ENCODE measurements around the gene COL4A2. TPM values are rescaled to one million over a fixed set of nuclear protein-coding genes. Genes with fewer than 3 reads are reported as not detected.
A peak's percentile ranks its signal among the peaks of the same experiment; 100 is the strongest.

The COL4A2 gene
- total RNA-seq, 1 donor from 2014 or later = 1,414 TPM

DNA sequence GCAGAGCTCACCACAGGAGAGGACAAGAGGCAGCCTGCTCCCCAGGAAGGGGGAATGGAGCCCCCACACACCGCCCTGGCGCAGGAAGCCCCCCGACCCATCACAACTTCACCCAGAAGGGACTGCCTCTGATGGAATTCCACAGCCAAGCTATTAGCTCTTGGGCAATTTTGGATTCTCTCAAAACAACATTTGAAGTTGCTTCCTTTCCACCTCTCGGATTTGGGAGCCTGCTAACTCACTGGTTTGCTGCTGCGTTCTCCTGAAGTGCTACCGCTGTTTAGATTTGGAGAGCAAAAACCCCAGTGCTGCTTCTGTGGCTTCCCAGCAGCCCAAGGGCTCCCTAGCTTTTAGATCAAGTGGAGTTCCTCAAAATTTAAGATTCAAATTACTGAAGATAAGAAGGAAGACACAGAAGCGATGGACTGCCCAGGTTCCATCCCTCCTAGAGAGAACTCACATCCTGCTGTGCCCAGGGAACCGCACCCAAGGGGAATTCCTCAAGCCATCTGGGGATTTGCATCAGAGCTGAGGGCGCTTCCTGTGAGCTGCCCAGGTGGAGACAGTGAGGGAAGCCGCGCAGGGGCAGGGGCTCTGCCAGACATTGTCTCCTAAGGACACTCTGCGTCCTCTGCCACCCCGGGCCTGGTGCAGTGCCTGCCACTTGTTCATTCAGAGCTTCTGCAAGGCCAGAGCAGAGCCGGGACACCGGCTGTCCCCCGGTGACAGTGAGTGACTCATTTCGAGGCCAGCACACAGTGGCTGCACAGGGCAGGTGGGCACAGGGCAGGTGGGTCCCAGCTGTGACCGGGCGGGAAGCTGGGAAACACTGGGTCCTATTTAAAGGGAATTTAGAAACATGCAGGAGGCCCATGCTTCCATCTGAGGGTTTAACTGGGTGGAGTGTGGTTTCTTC is 45.7 kb upstream of the COL4A2 start:
- peaks cover 22% of the 10 kb centered on the region for H3K36me3 Mint-ChIP-seq (ENCODE audit: low read depth, unreplicated experiment)
- Histone ChIP-seq H3K4me3 (ENCODE audit: insufficient read depth, low read depth, low read length) (no peak overlapping the region), H3K79me2 (ENCODE audit: insufficient read depth, low read length) (peaks cover 96% of the 10 kb centered on the region), H3K4me1 (ENCODE audit: insufficient read depth, low read length) (peaks cover 49% of the 10 kb centered on the region), H3K36me3 (ENCODE audit: insufficient read depth, low read length) (peaks cover 10% of the 10 kb centered on the region), H3K4me2 (ENCODE audit: low read length) (no peak overlapping the region), H4K20me1 (ENCODE audit: insufficient read depth, low read length) (peaks cover 89% of the 10 kb centered on the region), H2AFZ (ENCODE audit: low read depth, low read length) (no peak overlapping the region), H3K27ac (ENCODE audit: low read depth, low read length) (no peak overlapping the region), H3K9ac (ENCODE audit: low read length) (no peak overlapping the region), H3K9me3 (ENCODE audit: insufficient read depth, low read depth, low read length) (no peaks in the 10 kb centered on the region), H3K27me3 (ENCODE audit: insufficient read depth, low read length) (no peaks in the 10 kb centered on the region)
- no peaks in the 10 kb centered on the region for H3K27me3 Mint-ChIP-seq (ENCODE audit: low read depth, unreplicated experiment)
- no peak for TF ChIP-seq EZH2 (IDR thresholded peaks at IDR 0.05; ENCODE audit: insufficient read depth, low read length)
- TF ChIP-seq, protein P1, sequence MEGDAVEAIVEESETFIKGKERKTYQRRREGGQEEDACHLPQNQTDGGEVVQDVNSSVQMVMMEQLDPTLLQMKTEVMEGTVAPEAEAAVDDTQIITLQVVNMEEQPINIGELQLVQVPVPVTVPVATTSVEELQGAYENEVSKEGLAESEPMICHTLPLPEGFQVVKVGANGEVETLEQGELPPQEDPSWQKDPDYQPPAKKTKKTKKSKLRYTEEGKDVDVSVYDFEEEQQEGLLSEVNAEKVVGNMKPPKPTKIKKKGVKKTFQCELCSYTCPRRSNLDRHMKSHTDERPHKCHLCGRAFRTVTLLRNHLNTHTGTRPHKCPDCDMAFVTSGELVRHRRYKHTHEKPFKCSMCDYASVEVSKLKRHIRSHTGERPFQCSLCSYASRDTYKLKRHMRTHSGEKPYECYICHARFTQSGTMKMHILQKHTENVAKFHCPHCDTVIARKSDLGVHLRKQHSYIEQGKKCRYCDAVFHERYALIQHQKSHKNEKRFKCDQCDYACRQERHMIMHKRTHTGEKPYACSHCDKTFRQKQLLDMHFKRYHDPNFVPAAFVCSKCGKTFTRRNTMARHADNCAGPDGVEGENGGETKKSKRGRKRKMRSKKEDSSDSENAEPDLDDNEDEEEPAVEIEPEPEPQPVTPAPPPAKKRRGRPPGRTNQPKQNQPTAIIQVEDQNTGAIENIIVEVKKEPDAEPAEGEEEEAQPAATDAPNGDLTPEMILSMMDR (IDR thresholded peaks at IDR 0.05; ENCODE audit: insufficient read depth, low read depth, low read length) = no peak
- FAIRE-seq = no peak
- peaks cover 68% of the 10 kb centered on the region for H3K4me1 Mint-ChIP-seq (ENCODE audit: low read depth, unreplicated experiment)
- H3K9me3 Mint-ChIP-seq (ENCODE audit: unreplicated experiment) = no peaks in the 10 kb centered on the region
- H3K27ac Mint-ChIP-seq (ENCODE audit: unreplicated experiment) = peak overlapping the region; percentile 60
- no peak overlapping the region for H3K4me3 Mint-ChIP-seq (ENCODE audit: unreplicated experiment)
- DNase-seq (ENCODE audit: low read depth) = no peak

DNA sequence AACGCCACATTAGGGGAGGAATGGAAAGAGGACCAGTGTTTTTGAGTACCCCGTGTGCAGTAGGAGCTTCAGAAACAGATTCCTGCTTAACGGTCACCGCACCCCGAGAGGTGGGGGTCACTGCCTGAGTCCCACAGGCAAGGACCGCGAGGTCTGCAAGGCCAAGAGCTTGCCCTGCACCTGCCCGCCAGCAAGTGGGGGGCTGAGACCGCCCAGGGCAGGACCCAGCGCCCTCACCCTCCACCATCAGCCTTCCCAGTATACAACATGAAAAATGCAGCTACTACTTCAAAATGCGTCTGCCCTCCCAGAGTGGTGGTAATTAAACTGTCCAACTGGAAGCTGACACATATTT is 45.0 kb upstream of the COL4A2 start:
- H3K9me3 ChIP-seq (ENCODE audit: insufficient read depth, low read depth, low read length) = no peaks in the 10 kb centered on the region
- Mint-ChIP-seq H3K27me3 (ENCODE audit: low read depth, unreplicated experiment) (no peaks in the 10 kb centered on the region), H3K4me1 (ENCODE audit: low read depth, unreplicated experiment) (peaks cover 62% of the 10 kb centered on the region), H3K36me3 (ENCODE audit: low read depth, unreplicated experiment) (peaks cover 21% of the 10 kb centered on the region), H3K9me3 (ENCODE audit: unreplicated experiment) (no peaks in the 10 kb centered on the region), H3K27ac (ENCODE audit: unreplicated experiment) (no peak overlapping the region), H3K4me3 (ENCODE audit: unreplicated experiment) (no peak overlapping the region)
- H3K4me1 ChIP-seq (ENCODE audit: insufficient read depth, low read length) = peaks cover 52% of the 10 kb centered on the region
- peaks cover 89% of the 10 kb centered on the region for H4K20me1 ChIP-seq (ENCODE audit: insufficient read depth, low read length)
- no peak for DNase-seq (ENCODE audit: low read depth)
- peaks cover 14% of the 10 kb centered on the region for H3K36me3 ChIP-seq (ENCODE audit: insufficient read depth, low read length)
- H3K4me3 ChIP-seq (ENCODE audit: insufficient read depth, low read depth, low read length) = no peak overlapping the region
- H3K4me2 ChIP-seq (ENCODE audit: low read length) = no peak overlapping the region
- TF ChIP-seq, protein P1 (IDR thresholded peaks at IDR 0.05; ENCODE audit: insufficient read depth, low read depth, low read length) = no peak
- no peak for TF ChIP-seq EZH2 (IDR thresholded peaks at IDR 0.05; ENCODE audit: insufficient read depth, low read length)
- H3K9ac ChIP-seq (ENCODE audit: low read length) = no peak overlapping the region
- H3K79me2 ChIP-seq (ENCODE audit: insufficient read depth, low read length) = peaks cover 96% of the 10 kb centered on the region
- no peaks in the 10 kb centered on the region for H3K27me3 ChIP-seq (ENCODE audit: insufficient read depth, low read length)
- no peak for FAIRE-seq
- no peak overlapping the region for H2AFZ ChIP-seq (ENCODE audit: low read depth, low read length)
- no peak overlapping the region for H3K27ac ChIP-seq (ENCODE audit: low read depth, low read length)

Data from astrocyte (in vitro differentiated cells and primary cell).